Peyer's patch (tissue), 4 donors: Measurements from ENCODE around the gene RAI14. TPM values are rescaled to one million over a fixed set of nuclear protein-coding genes. Genes with fewer than 3 reads are reported as not detected.
"Not testable (repeated sequence)": the region's sequence is repeated elsewhere in the genome, so short reads cannot be mapped to it uniquely, and the experiment has no call there.

Source experiments
- DNase-seq, 3 donors: peaks; one replicate each; pipeline ENCODE4 v3.0.0-alpha.2; 2017 to 2019
- H3K27ac ChIP-seq, 4 donors: fragments of 200-600 bp; sonication (generic); one replicate each; pipeline ENCODE4 v1.5.1; 2016 to 2019
- H3K27me3 ChIP-seq, 2 donors: fragments of 200-600 bp; sonication (generic); one replicate each; pipeline ENCODE4 v1.5.1; 2019
- H3K36me3 ChIP-seq, 3 donors: fragments of 200-600 bp; sonication (generic); one replicate each; pipeline ENCODE4 v1.5.1; 2016 to 2019
- H3K4me1 ChIP-seq, 4 donors: fragments of 200-600 bp; sonication (generic); one replicate each; pipeline ENCODE4 v1.5.1; 2016 to 2019
- H3K4me3 ChIP-seq, 4 donors: fragments of 200-600 bp; sonication (generic); 1 replicate in 3 of 4; 2 replicates in 1 of 4; pipeline ENCODE4 v1.5.1; 2016 to 2019; ENCODE audit warnings: mild to moderate bottlenecking in 1 of 4
- H3K9me3 ChIP-seq, 4 donors: fragments of 200-600 bp; sonication (generic); one replicate each; pipeline ENCODE4 v1.5.1; 2016 to 2019; ENCODE audit warnings: mild to moderate bottlenecking in 1 of 4
- POLR2A ChIP-seq, 2 donors: fragments of 450-650 bp; IDR thresholded peaks; one replicate each; pipeline ENCODE4 v1.5.1; 2017; ENCODE audit warnings: antibody characterized with exemption in 2 of 2, mild to moderate bottlenecking in 2 of 2, moderate library complexity in 2 of 2
- total RNA-seq, 4 donors: library from RNA; depleted of rRNA; stranded (reverse); fragments of >200 nt; gene quantifications; one replicate each; pipeline ENCODE4 v1.1.0, GENCODE V29; 2016
- TF ChIP-seq, protein P1 (sequence below), 6 experiments: fragments of 450-650 bp in 4 of 6; fragments of 200-600 bp in 2 of 6; sonication (generic) in 1 of 6; IDR thresholded peaks; one replicate each; pipeline ENCODE4 v1.5.1; 2017 to 2019; ENCODE audit warnings: antibody characterized with exemption in 6 of 6, mild to moderate bottlenecking in 3 of 6, moderate library complexity in 1 of 6

RAI14 gene
- total RNA-seq, 4 donors from 2014 or later = 5.0 to 182 (median 6.4) TPM

GRCh38 chr5:34827588-34828506, 171.7 kb downstream of the RAI14 start:
- Histone ChIP-seq H3K4me3 (no peak overlapping the region), H3K27ac (no peak overlapping the region), H3K27me3 (no peaks in the 10 kb centered on the region), H3K4me1 (no peaks in the 10 kb centered on the region), H3K36me3 (peaks cover 0 to 23% (median 0%) of the 10 kb centered on the region in 3 donors), H3K9me3 (no peaks in the 10 kb centered on the region)
- no peak for DNase-seq
- TF ChIP-seq POLR2A (IDR thresholded peaks at IDR 0.05) = no peak
- TF ChIP-seq, protein P1, sequence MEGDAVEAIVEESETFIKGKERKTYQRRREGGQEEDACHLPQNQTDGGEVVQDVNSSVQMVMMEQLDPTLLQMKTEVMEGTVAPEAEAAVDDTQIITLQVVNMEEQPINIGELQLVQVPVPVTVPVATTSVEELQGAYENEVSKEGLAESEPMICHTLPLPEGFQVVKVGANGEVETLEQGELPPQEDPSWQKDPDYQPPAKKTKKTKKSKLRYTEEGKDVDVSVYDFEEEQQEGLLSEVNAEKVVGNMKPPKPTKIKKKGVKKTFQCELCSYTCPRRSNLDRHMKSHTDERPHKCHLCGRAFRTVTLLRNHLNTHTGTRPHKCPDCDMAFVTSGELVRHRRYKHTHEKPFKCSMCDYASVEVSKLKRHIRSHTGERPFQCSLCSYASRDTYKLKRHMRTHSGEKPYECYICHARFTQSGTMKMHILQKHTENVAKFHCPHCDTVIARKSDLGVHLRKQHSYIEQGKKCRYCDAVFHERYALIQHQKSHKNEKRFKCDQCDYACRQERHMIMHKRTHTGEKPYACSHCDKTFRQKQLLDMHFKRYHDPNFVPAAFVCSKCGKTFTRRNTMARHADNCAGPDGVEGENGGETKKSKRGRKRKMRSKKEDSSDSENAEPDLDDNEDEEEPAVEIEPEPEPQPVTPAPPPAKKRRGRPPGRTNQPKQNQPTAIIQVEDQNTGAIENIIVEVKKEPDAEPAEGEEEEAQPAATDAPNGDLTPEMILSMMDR (IDR thresholded peaks at IDR 0.05) = no peak

DNA sequence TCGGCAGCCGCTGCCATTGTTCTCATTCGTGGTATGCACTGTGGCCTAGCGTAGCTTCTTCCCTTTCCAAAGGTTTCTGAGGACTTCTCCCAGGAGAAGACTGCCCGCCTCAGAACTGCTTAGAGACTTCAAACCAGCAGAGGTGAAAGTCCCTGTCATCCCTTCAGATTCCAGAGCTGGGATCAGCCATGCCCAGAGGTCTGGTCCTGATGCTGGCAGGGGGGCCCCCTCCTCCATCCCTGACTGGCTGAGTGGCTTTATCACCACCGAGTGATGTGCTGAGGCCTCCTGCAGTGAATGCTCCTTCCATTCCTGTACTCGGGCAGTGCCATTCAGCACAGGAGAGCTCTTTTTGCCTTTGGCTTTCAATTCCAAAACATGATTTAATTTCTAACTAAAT, 174.7 kb downstream of the RAI14 start:
- DNase-seq, H3K27ac ChIP-seq, H3K9me3 ChIP-seq, H3K27me3 ChIP-seq, H3K4me3 ChIP-seq, H3K4me1 ChIP-seq, H3K36me3 ChIP-seq: not testable (repeated sequence)

DNA sequence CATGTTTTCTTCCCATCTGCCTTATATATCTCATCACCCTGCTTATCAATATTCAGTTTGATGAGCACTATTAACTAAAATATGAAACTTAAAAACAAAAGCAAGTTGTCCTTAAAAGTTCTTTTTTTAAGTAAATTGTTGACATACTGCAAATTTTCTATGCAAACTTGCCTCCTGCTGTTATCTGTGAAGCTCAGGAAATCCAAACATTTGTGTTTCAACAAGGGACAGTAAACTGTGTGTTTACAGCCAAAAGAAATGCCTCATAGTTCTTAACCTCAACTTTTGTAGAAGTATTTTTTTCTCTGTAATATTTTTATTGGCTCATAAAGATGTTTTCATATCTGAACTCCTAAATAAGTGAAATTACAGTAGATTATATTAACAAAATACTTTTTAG, 175.2 kb downstream of the RAI14 start:
- no peaks in the 10 kb centered on the region for H3K27me3 ChIP-seq
- no peak overlapping the region for H3K4me3 ChIP-seq
- peaks cover 0 to 4% (median 0%) of the 10 kb centered on the region in 3 donors for H3K36me3 ChIP-seq
- DNase-seq = no peak
- H3K9me3 ChIP-seq = no peaks in the 10 kb centered on the region
- H3K27ac ChIP-seq = no peak overlapping the region
- TF ChIP-seq, protein P1 (IDR thresholded peaks at IDR 0.05) = no peak
- TF ChIP-seq POLR2A (IDR thresholded peaks at IDR 0.05) = no peak
- no peaks in the 10 kb centered on the region for H3K4me1 ChIP-seq

GRCh38 chr5:34832568-34832967, 176.4 kb downstream of the RAI14 start:
- DNase-seq = no peak
- Histone ChIP-seq H3K27me3 (no peaks in the 10 kb centered on the region), H3K4me3 (no peak overlapping the region), H3K27ac (no peak overlapping the region), H3K4me1 (no peaks in the 10 kb centered on the region), H3K36me3 (no peaks in the 10 kb centered on the region), H3K9me3 (no peaks in the 10 kb centered on the region)
- TF ChIP-seq POLR2A (IDR thresholded peaks at IDR 0.05) = no peak
- TF ChIP-seq, protein P1 (IDR thresholded peaks at IDR 0.05) = no peak

- DNase-seq = no peak
- Histone ChIP-seq H3K4me3 (no peak overlapping the region), H3K9me3 (no peaks in the 10 kb centered on the region), H3K27me3 (no peaks in the 10 kb centered on the region), H3K4me1 (no peaks in the 10 kb centered on the region), H3K27ac (no peak overlapping the region), H3K36me3 (no peaks in the 10 kb centered on the region)
- TF ChIP-seq POLR2A (IDR thresholded peaks at IDR 0.05) = no peak
- TF ChIP-seq, protein P1 (IDR thresholded peaks at IDR 0.05) = no peak
Measured at GRCh38 chr5:34833090-34833489, 177.0 kb downstream of the RAI14 start.

DNA sequence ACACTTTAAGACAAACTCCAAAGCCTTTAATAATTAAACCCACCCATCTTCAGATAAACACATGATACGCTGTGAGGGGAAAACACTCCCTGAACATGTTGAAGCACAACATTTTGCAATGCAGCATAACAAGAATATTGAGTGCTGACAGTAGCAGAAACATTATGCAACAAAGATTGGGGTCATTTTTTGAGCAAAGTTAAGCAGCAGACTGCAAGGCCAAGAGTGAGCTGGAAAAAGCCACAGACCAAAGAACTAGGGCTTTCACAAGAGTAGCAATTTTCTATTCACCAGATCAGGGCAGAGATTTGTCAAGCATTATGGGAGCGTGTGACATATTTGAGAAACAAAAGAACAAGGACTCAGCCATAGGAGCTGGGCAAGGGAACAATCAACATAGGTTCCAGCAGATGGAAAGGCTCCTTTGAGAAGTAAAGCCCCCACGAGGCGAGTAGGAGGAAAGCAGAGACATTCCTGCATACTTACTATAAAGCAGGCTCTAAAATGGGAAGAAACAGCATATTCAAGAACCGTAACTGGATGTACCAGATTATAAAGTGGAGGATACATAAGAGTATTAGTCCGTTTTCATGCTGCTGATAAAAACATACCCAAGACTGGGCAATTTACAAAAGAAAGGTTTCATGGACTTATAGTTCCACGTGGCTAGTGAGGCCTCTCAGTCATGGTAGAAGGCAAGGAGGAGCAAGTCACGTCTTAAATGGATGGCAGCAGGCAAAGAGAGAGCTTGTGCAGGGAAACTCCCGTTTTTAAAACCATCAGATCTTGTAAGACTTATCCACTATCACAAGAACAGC, 178.1 kb downstream of the RAI14 start:
- H3K27me3 ChIP-seq = no peaks in the 10 kb centered on the region
- TF ChIP-seq, protein P1 (IDR thresholded peaks at IDR 0.05) = no peak
- no peak for TF ChIP-seq POLR2A (IDR thresholded peaks at IDR 0.05)
- peaks cover 0 to 5% (median 0%) of the 10 kb centered on the region in 4 donors for H3K4me1 ChIP-seq
- no peaks in the 10 kb centered on the region for H3K9me3 ChIP-seq
- DNase-seq = no peak
- no peak overlapping the region for H3K4me3 ChIP-seq
- H3K27ac ChIP-seq = no peak overlapping the region
- H3K36me3 ChIP-seq = no peaks in the 10 kb centered on the region
